ENCODE results near the gene BSND.
A peak's percentile ranks its signal among the peaks of the same experiment; 100 is the strongest.

BSND gene

DNA sequence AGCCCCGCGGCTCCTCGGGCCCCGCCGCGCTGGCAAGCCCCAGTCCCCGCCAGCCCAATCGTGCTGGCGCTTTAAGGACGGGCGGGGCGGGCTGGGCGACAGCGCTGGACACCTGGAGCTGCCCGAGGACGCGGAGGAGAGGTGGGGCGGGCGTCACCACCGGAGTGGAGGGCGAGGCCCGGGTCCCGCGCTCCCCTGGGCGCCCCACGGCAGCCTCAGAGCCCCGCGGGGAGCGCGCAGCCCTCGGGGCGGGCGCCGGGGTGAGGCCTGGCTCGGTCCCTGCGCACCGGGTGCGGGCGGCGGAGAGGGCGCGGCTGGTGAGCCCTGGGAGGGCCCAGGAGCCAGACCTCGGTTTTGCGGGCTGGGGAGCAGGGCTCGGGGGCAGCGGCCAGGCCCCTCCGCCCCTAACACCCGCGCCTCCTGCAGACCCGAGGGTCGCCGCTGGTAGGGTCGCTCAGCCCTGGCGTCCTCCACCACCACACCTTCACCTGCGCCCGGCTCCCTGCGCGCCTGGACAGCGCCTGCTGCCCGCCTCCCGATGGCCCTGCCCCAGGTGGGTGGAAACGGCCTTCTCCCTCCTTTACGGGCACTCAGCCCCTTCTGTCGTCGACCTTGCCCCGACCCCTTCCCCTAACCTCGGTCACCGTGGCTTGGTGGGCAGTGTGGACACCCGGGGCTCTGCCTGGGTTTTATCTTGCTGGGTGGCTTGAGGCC is 18.0 kb upstream of the BSND start, which contains the start of gene TMEM61:
TSS of gene TMEM61 (plus strand) at position 101 of the 714 bp plus-strand sequence. CDS start at position 539, 438 bp downstream.
- no peak for DNase-seq (ENCODE audit: low read depth)
- peak within 1 kb of the TSS; percentile 27 for H3K4me3 ChIP-seq (ENCODE audit: low read length)
- TF ChIP-seq, protein P1, sequence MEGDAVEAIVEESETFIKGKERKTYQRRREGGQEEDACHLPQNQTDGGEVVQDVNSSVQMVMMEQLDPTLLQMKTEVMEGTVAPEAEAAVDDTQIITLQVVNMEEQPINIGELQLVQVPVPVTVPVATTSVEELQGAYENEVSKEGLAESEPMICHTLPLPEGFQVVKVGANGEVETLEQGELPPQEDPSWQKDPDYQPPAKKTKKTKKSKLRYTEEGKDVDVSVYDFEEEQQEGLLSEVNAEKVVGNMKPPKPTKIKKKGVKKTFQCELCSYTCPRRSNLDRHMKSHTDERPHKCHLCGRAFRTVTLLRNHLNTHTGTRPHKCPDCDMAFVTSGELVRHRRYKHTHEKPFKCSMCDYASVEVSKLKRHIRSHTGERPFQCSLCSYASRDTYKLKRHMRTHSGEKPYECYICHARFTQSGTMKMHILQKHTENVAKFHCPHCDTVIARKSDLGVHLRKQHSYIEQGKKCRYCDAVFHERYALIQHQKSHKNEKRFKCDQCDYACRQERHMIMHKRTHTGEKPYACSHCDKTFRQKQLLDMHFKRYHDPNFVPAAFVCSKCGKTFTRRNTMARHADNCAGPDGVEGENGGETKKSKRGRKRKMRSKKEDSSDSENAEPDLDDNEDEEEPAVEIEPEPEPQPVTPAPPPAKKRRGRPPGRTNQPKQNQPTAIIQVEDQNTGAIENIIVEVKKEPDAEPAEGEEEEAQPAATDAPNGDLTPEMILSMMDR (conservative IDR thresholded peaks at IDR 0.05; ENCODE audit: low read length) = no peak

- TF ChIP-seq, protein P1 (conservative IDR thresholded peaks at IDR 0.05; ENCODE audit: low read length) = no peak
- no peak overlapping the region for H3K4me3 ChIP-seq (ENCODE audit: low read length)
- DNase-seq (ENCODE audit: low read depth) = no peak
These were observed 17.3 kb upstream of the BSND start for GRCh38 chr1:54981466-54981865.

- TF ChIP-seq, protein P1 (conservative IDR thresholded peaks at IDR 0.05; ENCODE audit: low read length) = no peak
- no peak for DNase-seq (ENCODE audit: low read depth)
- H3K4me3 ChIP-seq (ENCODE audit: low read length) = no peak overlapping the region
These were observed 16.0 kb upstream of the BSND start for GRCh38 chr1:54982739-54983138.

GRCh38 chr1:54984131-54984842 is 14.4 kb upstream of the BSND start:
- TF ChIP-seq, protein P1 (conservative IDR thresholded peaks at IDR 0.05; ENCODE audit: low read length) = no peak
- H3K4me3 ChIP-seq (ENCODE audit: low read length) = no peak overlapping the region
- DNase-seq (ENCODE audit: low read depth) = no peak

DNA sequence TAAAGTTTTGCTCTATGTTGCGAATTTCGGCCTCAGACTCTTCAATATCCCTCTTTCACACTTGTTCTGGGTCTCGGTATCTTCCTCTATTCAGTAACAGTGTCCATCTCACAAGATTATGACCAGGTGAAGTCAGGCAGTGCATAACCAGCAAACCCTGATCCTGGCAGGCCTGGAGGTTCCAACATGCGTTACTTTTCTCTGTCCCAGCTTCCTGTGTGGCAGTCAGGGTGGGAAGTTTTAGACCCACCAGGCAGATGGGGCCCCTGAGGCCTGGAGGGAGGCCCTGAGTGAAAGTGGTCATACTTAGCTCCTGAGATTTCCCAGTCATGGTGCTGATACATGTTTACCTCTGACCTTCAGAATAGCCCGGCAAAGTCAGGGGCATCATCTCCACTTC is 13.2 kb upstream of the BSND start:
- DNase-seq (ENCODE audit: low read depth) = no peak
- TF ChIP-seq, protein P1 (conservative IDR thresholded peaks at IDR 0.05; ENCODE audit: low read length) = no peak
- no peak overlapping the region for H3K4me3 ChIP-seq (ENCODE audit: low read length)

DNA sequence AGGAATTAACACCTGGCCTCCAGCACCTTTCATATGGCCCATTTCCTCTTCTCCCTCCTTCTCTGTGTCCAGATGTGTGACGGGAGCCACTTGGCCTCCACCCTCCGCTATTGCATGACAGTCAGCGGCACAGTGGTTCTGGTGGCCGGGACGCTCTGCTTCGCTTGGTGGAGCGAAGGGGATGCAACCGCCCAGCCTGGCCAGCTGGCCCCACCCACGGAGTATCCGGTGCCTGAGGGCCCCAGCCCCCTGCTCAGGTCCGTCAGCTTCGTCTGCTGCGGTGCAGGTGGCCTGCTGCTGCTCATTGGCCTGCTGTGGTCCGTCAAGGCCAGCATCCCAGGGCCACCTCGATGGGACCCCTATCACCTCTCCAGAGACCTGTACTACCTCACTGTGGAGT is 12.7 kb upstream of the BSND start:
- no peak overlapping the region for H3K4me3 ChIP-seq (ENCODE audit: low read length)
- DNase-seq (ENCODE audit: low read depth) = no peak
- TF ChIP-seq, protein P1 (conservative IDR thresholded peaks at IDR 0.05; ENCODE audit: low read length) = no peak

- TF ChIP-seq, protein P1 (conservative IDR thresholded peaks at IDR 0.05; ENCODE audit: low read length) = no peak
- H3K4me3 ChIP-seq (ENCODE audit: low read length) = no peak overlapping the region
- no peak for DNase-seq (ENCODE audit: low read depth)
These were observed 12.2 kb upstream of the BSND start for GRCh38 chr1:54986533-54986932.

Measured in AG10803 (cell line).